Loucy (cell line): ENCODE results near the gene FAM163B.

ENCODE experiments used
- H2AFZ ChIP-seq: fragments of 200-600 bp; sonication (generic); 2 replicates; pipeline ENCODE4 v1.6.0; 2016; ENCODE audit warnings: antibody characterized with exemption, mild to moderate bottlenecking, low read length, moderate library complexity
- H3F3A ChIP-seq: fragments of 200-600 bp; 2 replicates; pipeline ENCODE4 v1.6.0; 2016; ENCODE audit warnings: antibody characterized with exemption, low read depth, mild to moderate bottlenecking
- H3K27me3 ChIP-seq: fragments of 200-600 bp; sonication (generic); 2 replicates; pipeline ENCODE4 v1.6.1; 2014; ENCODE audit warnings: low read length, mild to moderate bottlenecking; ENCODE audit not compliant: insufficient read depth, poor library complexity, severe bottlenecking
- H3K36me3 ChIP-seq: fragments of 200-600 bp; sonication (generic); 2 replicates; pipeline ENCODE4 v1.6.1; 2016; ENCODE audit warnings: low read length; ENCODE audit not compliant: insufficient read depth
- H3K4me1 ChIP-seq: fragments of 200-600 bp; sonication (generic); 2 replicates; pipeline ENCODE4 v1.5.1; 2014; ENCODE audit warnings: low read length, mild to moderate bottlenecking; ENCODE audit not compliant: insufficient read depth, poor library complexity, severe bottlenecking
- H3K4me2 ChIP-seq: fragments of 200-600 bp; sonication (generic); 2 replicates; pipeline ENCODE4 v1.6.0; 2014; ENCODE audit warnings: antibody characterized with exemption, low read length, low read depth, mild to moderate bottlenecking; ENCODE audit not compliant: poor library complexity, severe bottlenecking
- H3K4me3 ChIP-seq: fragments of 200-600 bp; sonication (generic); 2 replicates; pipeline ENCODE4 v1.5.1; 2014; ENCODE audit warnings: low read length, mild to moderate bottlenecking, mixed read lengths; ENCODE audit not compliant: poor library complexity, severe bottlenecking
- H3K79me2 ChIP-seq: fragments of 200-600 bp; sonication (generic); 2 replicates; pipeline ENCODE4 v1.6.1; 2014; ENCODE audit warnings: low read length; ENCODE audit not compliant: insufficient read depth
- H3K9ac ChIP-seq: fragments of 200-600 bp; sonication (generic); 2 replicates; pipeline ENCODE4 v1.6.0; 2014; ENCODE audit warnings: mild to moderate bottlenecking, low read depth, low read length, moderate library complexity; ENCODE audit not compliant: poor library complexity, severe bottlenecking
- H3K9me2 ChIP-seq: fragments of 200-600 bp; sonication (generic); replicated peaks from 2 replicates; pipeline ENCODE4 v1.6.1; 2016; ENCODE audit warnings: low read depth, low read length, mixed read lengths
- H3K9me3 ChIP-seq: fragments of 200-600 bp; sonication (generic); 2 replicates; pipeline ENCODE4 v1.6.1; 2014; ENCODE audit warnings: mild to moderate bottlenecking, antibody characterized with exemption, low read length, low read depth; ENCODE audit not compliant: insufficient read depth
- H4K20me1 ChIP-seq: fragments of 200-600 bp; sonication (generic); 2 replicates; pipeline ENCODE4 v1.6.0; 2014; ENCODE audit warnings: antibody characterized with exemption, low read length, mild to moderate bottlenecking; ENCODE audit not compliant: insufficient read depth, poor library complexity, severe bottlenecking
- CTCF ChIP-seq: fragments of 200-600 bp; sonication (generic); conservative IDR thresholded peaks from 2 replicates; pipeline ENCODE4 v1.5.1; 2014; ENCODE audit warnings: mild to moderate bottlenecking, antibody characterized with exemption, low read length
- EZH2phosphoT487 ChIP-seq: fragments of 200-600 bp; IDR thresholded peaks from 2 replicates; pipeline ENCODE4 v1.6.1; 2018; ENCODE audit warnings: antibody characterized with exemption, mild to moderate bottlenecking, moderate library complexity, borderline replicate concordance

Gene FAM163B

GRCh38 chr9:133614678-133615077 is 5.5 kb upstream of the FAM163B start:
- Histone ChIP-seq H3K4me3 (no peak overlapping the region), H4K20me1 (no peaks in the 10 kb centered on the region), H3F3A (no peaks in the 10 kb centered on the region), H3K36me3 (no peaks in the 10 kb centered on the region), H3K9me2 (no peaks in the 10 kb centered on the region), H3K4me1 (peaks cover 9% of the 10 kb centered on the region), H2AFZ (no peak overlapping the region), H3K27me3 (no peaks in the 10 kb centered on the region), H3K9me3 (no peaks in the 10 kb centered on the region), H3K9ac (no peak overlapping the region), H3K4me2 (no peak overlapping the region), H3K79me2 (no peaks in the 10 kb centered on the region)
- TF ChIP-seq CTCF (no peak), EZH2phosphoT487 (no peak)

GRCh38 chr9:133614056-133614455 is 4.9 kb upstream of the FAM163B start:
- no peaks in the 10 kb centered on the region for H3K9me2 ChIP-seq
- H3K79me2 ChIP-seq: no peaks in the 10 kb centered on the region
- H3K9me3 ChIP-seq: no peaks in the 10 kb centered on the region
- no peak overlapping the region for H3K9ac ChIP-seq
- H4K20me1 ChIP-seq: no peaks in the 10 kb centered on the region
- no peaks in the 10 kb centered on the region for H3F3A ChIP-seq
- no peaks in the 10 kb centered on the region for H3K27me3 ChIP-seq
- H3K4me2 ChIP-seq: no peak overlapping the region
- no peak for TF ChIP-seq EZH2phosphoT487
- TF ChIP-seq CTCF: no peak
- H3K4me3 ChIP-seq: no peak overlapping the region
- H2AFZ ChIP-seq: no peak overlapping the region
- peaks cover 3% of the 10 kb centered on the region for H3K4me1 ChIP-seq
- H3K36me3 ChIP-seq: no peaks in the 10 kb centered on the region

GRCh38 chr9:133613432-133613831 is 4.2 kb upstream of the FAM163B start:
- no peaks in the 10 kb centered on the region for H3K36me3 ChIP-seq
- no peak for TF ChIP-seq CTCF
- TF ChIP-seq EZH2phosphoT487: no peak
- H3K4me1 ChIP-seq: no peaks in the 10 kb centered on the region
- H3K4me2 ChIP-seq: no peak overlapping the region
- H3F3A ChIP-seq: no peaks in the 10 kb centered on the region
- H3K9me2 ChIP-seq: no peaks in the 10 kb centered on the region
- no peak overlapping the region for H3K4me3 ChIP-seq
- no peaks in the 10 kb centered on the region for H4K20me1 ChIP-seq
- no peaks in the 10 kb centered on the region for H3K27me3 ChIP-seq
- H3K9me3 ChIP-seq: no peaks in the 10 kb centered on the region
- H2AFZ ChIP-seq: no peak overlapping the region
- no peaks in the 10 kb centered on the region for H3K79me2 ChIP-seq
- H3K9ac ChIP-seq: no peak overlapping the region
